ENCODE measurements around the gene TSPAN3.
A peak's percentile ranks its signal among the peaks of the same experiment; 100 is the strongest.

Gene TSPAN3

DNA sequence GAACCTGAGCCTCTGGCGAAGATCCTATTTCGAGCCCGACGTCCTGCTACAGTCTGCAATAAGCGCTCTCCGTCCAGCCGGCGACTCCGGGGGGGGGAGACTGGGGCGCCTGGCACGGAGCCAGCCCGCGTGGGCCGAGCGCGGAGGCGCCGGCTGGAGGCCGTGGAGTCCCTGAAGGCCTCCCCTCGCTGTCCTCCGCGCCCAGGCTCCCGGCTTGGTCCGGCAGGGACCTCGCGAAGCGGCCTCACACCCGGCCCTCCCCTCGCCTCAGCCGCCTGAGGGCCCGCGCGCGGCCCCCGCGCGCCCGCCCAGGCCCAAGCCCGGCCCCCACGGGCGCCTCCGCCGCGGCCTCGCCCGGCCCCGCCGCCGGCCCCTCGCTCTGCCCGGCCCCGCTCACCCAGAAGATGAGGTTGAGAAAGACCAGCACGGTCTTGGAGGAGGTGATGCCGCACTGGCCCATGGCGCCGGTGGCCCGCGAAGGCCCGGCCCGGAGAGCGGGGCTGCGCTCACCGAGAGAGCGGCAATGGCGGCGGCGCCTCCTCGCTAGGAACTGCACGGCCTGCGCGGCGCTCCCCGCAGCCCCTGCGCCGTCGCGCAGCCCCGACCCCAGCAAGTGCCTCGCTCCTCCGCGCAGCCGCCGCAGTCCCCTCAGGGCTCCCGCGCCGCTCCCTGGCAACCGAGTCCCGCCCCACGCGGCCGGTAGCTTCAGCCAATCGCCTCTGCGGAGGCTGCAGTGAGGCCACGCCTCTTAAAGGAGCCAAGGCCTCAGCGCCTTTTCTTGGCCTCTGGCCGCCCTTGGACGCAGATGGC lies at the start of gene TSPAN3:
Gene TSPAN3, minus strand, starts transcription at position 615 of the 810 bp plus-strand sequence. Its CDS starts 155 bp downstream, at position 460.
- DNase-seq = peak; percentile 95

DNA sequence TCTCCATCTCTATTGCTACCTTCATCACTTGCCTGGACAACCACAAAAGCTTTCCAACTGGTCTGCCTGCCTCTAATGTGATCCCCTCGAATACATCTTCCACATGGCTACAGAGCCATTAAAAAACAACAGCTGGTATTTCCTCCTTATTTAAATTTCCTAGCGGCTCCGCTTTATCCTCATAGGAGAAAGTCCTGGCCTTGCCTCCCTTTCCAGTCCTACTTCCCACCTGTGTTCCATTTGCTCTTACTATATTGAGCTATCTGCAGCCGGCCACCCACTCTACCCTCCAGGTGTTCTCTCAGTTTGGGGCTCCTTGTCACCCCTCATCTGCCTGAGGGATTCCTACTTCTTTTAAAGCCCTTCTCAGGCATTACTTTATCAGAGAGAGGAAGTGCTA lies 49.7 kb upstream of the TSPAN3 start:
- no peak for DNase-seq

DNA sequence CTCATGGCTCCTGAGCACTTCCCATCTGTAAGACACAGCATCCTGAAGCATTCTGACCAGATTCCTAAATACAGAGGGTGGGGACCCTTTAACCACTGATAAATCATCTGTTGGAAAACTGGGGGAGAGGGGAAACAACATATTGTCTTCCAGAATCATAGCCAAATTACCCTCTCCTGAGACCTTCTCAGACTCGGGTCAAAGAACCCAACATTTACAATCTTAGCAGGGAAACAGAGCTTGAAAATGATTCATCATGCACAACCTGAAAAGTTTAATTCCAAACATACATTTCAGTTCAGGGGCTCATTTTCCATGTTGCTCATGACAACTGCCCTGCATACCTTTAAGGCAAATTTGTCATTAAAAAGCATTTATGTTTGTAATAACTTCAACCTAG lies 48.5 kb upstream of the TSPAN3 start:
- DNase-seq = no peak

DNA sequence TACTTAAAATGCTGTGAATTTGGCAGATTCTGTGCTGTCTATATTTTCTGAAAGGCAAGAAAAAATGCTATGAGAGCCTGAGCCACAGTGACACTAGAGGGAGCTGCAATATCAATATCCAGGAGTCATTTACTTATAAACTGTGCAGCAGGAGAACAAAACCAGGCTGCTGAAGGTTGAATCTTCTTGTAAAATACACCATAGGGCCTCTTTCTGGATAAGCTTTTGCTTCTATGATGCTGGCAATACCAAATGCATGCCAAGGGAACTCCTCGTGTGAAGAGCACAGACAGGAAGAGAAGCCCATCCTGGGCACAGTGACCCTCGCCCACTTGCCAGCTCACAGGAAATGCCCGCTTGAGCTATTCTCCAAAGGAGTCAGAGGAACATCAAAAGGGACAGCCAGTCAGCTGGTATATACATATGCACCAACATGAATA lies 48.0 kb upstream of the TSPAN3 start:
- DNase-seq = no peak

DNA sequence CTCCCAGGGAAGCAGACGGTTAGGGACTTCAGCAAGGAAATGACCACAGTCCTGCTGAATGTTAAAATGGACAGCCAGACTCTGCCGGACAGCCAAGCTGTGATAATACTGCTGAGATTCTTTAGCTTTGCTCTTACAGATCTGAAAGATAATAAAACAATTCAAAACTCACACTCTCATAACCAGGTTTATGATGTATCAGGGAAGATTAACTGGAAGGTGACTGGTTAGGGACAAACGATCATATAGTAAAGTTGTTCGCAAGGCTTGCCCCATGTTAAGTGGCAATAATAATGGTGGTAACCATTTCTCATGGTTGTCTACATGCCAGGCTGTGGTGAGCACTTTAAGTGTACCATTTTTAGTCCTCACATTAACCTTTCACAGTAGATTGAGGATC lies 44.3 kb upstream of the TSPAN3 start:
- no peak for DNase-seq

DNA sequence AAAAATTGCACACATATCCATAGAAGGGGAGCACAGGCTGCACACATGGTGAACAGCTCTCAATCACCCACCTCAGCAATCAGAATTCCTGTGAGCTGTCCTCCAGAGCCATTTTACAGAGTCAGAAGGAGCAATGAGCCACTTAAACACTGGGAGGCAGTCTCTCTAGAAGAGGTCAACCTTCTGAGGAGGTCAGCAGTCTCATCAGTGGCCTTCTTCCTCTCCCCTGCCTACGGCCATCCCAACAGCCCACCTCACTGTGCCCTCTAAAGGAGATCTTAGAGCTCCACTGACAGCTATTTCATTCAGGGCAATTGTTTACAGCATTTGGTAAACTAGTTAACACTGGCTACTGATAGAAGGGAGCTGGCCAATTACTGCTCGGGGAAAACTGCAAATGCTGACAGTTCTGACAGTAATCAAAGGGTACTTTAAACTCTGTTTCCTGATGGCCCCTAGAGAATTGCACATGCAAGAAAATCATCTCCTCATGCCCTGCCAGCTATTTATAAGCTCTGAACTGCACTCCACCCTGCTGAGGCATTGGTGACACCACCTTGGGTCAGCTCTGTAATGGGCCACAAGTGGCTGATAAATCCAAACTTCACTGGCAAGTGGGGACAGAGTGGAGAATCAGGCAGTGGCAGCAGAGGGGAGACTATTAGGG lies 42.1 kb upstream of the TSPAN3 start:
- no peak for DNase-seq

DNA sequence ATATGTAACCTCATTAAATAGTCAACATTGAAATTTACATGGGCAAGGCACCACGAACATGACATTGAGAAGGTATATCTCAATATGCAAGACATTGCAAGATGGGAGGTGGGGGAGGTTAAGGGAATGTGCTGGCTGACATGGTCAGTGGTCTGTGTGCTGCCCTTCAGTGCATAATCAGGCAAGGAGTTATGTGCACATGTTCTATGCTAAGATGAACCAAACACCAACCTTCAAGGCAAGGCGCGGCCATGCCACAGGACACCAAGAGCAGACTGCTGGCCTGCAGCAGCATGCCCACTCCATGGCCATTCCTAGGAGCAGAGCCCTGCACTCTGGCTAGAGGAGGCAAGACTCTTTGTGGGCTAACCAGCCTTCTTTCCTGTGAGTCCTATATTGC lies 40.9 kb upstream of the TSPAN3 start:
- no peak for DNase-seq

DNA sequence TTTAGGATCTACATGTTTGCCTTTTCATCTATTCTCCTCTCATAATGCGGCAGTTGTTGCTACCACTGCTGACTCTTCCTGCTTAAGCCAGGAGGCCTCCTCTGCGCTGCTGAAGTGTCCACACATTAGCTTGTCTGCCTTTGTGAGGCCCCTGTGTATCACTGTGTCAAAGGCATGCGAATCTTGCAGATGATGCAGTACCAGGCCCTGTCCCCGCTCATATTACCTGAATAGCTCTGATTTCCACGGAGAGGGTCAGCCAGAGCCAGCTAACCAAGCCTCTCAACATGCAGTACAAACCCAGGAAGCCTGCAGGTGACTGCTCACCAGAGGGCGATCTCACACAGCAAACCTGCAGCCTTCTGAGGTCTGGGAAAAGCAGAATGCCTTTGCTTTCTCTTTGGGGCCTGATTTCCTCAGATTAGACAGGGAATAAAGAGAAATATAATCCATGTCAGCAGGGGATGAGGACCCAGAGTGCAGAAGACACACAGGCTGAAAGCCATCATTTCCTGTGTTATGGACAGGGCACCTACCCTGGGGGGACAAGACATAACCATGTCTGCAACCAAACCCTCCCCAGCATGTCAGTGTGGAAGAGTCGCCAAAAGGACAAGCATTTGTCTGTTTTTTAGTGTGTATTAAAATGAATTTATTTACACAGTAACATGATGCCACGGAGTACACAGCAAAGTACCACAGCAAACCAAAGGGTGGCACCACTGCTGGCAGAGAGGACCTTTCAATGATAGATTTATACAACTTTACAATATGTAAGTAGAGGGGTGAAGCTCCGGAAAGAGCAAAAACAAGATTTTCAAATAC lies 36.8 kb upstream of the TSPAN3 start:
- no peak for DNase-seq

DNA sequence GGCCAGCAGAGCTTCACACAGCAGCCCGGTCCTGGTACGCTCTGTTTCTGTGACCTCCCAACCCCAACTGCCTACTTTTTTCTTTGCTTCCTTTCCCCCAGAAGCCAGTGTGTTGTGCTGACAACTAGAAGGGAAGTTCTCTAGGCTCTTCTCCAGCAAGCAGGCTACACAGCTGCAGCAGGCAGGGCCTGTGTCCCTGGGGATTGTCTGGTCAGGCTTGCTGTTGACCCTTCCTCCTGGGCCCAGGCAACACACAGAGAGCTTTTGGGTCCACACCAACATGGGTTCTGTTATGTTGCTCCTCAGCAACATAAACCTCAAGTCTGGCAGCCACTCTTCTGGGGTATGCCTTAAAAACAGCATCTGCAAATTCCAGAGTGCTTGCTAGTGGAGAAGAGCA lies 36.2 kb upstream of the TSPAN3 start:
- no peak for DNase-seq

DNA sequence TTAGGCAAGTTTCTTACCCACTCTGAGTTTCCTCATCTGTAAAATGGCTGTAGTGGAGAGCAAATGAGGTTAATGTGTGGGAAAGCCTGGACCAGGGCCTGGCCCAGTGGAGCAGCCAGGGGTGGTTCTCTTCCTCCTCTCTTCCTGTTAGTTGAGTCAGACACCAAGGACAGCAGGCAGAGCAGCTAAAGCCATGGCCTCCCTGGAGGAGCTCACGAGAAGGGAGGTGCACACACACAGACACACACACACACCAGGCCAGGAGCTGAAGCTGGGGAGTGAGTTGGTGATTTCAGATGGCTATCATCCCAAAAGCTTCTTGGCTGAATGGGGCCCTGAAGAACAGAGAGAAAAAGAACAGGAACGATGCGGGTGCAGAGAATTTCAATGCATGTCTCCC lies 33.2 kb upstream of the TSPAN3 start:
- DNase-seq = no peak

DNA sequence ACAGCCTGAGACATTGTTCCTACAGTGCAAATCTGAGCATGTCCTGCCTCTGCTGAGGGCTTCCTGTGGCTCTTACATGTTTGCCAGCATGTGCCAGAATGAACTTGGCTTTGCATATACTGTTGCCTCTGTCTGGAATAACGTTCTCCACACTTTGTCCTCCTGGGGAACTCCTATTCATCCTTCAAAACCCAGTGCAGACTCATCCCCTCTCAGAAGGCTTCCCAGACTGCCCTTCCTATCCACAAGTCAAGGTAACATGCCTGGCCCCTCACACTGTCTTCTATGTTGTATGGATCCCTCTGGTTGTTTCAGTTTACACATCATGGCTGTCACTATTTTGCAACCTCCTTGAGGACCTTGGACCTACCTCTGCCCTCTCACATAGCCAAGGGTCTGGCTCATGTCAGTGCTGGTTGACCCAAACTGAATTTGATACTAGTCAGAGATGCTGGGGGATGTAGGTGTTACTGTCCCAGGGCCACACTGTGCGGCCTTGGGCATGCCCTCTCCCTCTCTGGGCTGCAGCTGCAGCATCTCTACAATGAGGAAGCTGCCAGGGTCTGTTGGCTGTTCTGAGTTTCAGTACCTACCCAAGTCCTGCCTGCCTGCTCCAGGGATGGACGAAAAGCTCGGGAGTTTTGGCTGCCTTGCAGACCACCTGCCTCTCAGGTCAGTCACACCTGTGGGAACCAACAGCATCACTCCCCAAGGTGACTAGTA lies 29.0 kb upstream of the TSPAN3 start:
- DNase-seq = no peak

DNA sequence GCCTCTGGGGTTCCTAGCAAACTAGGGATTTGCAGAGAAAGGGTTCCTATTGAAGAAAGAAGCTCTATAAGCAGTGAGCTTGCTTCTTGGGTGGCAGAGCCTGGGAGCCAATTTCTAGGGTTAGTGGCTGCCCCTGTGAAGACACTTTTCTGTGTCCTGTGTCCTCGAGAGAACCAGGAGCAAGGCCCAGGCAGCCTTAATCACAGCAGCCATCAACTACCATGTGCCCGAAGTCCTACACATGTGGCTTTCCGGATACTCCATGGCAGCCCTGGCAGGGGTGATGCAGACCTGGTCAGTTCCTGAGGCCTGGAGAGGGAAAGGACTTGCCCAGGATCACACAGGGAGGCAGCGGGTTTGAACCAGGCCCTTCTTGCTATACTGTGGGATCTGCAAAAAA lies 27.7 kb upstream of the TSPAN3 start:
- DNase-seq = no peak

DNA sequence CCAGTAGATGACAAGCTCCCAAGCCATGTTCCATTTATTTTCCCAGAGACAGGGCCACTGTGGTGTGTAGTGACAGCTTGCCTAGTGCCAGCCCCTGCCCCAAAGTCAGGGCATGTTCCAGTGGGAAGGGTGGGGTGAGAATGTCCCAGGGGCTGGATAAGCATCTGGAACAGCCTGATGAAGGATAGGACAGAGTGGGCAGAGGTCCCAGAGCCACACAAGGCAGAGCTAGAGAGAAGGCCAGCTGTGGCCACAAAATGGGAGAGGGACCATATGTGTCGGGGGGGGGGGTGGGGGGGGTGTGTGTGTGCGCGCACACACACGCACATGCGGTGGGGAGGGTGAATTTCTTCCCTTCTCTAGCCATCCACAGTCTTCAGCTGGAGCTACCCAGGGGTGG lies 27.0 kb upstream of the TSPAN3 start:
- no peak for DNase-seq

DNA sequence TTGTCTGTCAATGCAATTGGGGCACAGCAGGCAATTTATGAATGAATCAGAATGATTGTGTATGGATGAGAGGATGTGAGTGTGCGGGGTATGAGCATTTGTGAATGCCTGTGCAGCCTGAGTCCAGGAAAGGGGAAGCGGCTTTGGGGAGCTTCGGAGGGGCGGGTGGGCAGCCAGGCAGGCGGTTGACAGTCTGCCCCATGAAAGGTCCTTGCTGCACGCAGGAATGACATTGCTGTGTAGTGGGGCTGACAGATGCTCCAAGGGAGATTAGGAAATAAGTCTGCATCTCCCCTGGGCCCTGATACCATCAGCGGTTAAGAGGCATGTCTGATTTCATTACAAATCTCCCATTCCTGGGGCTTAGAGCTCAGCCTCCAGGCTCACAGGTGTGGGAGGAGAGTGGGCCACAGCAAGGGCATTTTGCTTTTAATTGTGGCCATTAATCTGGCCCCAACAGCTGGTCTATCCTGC lies 26.4 kb upstream of the TSPAN3 start:
- no peak for DNase-seq

DNA sequence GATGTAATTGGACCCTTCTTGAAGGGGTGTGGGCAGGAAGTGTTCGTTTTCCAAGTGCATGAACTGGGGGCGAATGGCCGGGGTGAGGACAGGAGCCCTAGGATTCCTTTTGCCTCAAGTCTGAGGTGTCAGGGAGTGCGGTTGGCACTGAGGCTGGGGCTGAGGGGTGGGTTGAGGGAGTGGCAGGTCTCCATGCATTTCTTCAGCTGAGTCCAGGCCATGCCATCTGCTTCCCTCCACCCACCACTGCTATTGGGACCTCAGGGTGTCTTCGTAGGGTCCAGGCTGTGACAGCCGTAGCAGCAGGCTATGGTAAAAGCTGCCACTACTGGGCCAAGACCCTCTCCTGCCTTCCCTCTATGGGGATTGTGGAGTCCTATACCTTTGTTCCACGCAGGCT lies 25.6 kb upstream of the TSPAN3 start:
- DNase-seq = no peak

DNA sequence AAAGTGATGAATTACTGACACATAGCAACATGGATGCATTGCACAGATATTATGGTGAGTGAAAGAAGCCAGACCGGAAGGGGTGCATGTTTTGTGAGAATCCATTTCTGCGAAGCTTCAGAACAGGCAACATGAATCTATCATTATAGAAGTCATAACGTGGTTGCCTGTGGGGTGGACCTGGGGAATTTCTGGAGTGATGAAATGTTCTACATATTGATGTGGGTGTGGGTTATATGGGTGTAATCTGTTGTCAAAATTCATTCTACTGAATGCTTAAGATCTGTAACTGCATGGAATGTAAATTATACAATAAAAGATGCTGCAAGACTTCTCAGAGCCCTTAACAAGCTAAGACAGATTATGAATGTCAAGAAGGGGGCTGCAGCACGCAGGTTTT lies 25.2 kb upstream of the TSPAN3 start:
- no peak for DNase-seq

DNA sequence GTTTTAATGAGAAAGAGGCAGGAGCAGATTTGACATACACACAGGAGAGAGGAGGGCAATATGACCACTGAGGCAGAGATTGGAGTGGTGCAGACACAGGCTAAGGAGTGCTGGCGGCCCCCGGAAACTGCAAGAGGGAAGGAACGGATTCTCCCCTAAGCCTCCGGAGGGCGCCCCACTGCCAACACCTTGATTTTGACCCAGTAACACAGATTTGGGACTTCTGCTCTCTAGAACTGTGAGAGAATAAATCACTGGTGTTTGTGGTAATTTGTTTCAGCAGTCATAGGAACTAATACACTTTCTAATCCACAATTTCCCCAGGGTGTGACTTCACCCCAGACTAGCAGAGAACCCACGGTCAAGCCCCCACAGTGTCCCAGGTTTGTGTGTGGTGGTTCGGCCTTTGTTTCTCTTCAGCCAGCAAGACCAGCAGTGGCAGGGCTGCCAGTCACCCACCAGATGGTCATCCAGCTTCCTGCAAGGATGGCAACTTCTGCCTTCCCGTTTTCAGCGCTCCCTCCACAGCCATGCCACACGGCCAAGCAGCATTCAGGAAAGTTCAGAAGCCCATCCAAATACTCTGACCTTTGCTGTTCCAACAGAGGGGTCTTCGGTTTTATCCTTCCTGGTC lies 23.6 kb upstream of the TSPAN3 start:
- no peak for DNase-seq

DNA sequence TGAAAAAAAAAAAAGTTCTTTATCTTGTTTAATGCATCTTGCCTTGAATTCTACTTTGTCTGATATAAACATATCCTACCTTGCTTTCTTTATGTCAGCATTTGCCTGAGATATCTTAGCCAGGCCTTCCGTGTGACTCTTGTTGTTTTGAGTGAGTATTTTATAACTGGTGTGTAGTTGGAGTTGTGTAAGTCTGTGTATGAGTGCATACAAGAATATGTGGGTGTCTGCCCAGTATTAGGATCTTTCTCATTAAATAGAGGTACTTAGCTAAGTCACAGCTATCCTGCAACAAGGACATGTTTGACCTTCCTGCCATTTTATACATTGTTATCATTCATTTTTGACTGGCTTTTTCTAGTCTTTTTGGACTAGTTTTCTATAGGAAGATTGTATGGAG lies 22.5 kb upstream of the TSPAN3 start:
- no peak for DNase-seq

DNA sequence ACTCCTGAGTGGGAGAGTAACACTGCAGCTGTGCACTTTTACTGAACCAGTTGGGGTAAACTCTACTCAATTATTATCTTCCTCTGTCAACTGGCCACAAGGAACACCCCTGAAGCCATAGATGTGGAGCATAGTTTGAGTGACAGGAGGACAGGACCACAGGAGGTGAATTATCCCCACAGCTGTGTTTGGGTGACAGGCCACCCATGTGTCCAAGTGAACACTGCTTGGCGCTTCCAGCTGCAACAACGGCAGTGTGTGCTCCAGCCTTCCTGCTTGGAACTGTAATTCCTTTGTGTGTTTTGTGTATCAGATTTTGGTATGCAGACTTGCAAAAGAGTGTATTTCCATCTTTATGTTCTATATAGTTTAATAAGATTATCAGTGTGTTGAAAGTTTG lies 20.2 kb upstream of the TSPAN3 start:
- no peak for DNase-seq

DNA sequence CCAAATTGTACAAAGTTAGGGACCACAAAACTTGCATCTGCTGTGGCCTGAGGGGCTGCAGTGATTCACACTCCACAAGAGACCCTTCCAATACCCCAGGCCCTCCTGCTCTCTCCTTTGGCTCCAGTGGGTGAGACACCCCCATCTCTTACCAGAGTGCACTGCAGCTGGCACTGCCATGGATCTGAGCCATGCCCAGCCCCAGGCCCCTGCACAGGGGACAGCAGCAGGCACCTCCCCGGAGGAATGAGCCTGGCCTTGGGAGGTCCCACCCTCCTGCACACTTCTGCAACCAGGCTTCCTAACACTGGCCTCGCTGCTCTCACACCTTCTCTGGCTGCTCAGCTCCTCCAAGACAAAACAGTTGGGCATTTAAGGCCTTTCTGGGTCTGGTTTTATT lies 16.3 kb upstream of the TSPAN3 start:
- no peak for DNase-seq

DNA sequence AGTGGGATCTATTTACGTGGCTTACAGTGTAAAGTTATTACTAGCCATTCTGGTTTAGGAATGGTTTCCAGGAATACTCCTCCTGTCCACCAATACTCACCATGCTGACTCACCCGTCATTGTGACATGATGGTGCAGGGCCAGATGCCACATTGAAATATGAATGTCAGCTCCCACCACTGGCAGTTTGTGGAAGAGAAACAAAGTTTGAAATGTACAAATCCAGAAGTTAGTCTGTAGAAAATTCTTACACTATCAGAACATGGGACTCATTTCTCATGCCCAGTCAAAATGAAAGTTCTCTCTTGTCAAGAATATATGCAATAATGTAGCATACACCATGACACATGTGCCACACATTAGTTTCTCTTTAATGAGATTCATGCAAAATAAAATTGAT lies 14.4 kb upstream of the TSPAN3 start:
- no peak for DNase-seq

DNA sequence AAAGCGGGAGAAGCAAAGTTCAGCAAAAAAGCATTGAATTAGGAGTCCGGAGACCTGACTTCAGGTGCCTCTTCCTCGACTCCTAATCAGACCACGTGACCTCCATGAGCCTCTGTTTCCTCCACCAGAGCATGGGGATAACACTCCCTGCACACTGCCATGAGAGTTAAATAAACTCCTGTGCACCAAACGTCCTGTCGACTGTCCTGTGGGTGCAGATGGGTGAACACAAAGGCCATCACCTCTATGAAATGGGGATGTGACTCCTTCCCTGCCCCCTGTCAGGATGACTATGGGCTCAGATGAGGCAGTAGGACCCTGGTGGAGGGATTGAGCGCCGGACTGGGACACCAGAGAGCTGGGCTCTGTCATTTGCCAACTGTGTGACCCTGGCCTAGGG lies 13.5 kb upstream of the TSPAN3 start:
- DNase-seq = no peak

Measured in activated CD8-positive, alpha-beta memory T cell treated with anti-CD3 and anti-CD28 coated beads, Interleukin-2, amount 50 U/mL, for 4 hours (primary cell).